Brain microvascular endothelial cell (primary cell): Measurements from ENCODE around the gene MEIS2.

ENCODE experiments used
- DNase-seq: peaks from one replicate; pipeline ENCODE4 v3.0.0-alpha.2; 2020
- H3K27ac ChIP-seq: fragments of 250-450 bp; sonication (Bioruptor Pico); 2 replicates; pipeline ENCODE4 v1.5.1; 2020; ENCODE audit warnings: mild to moderate bottlenecking, moderate library complexity
- H3K27me3 ChIP-seq: fragments of 250-450 bp; sonication (Bioruptor Pico); replicated peaks from 2 replicates; pipeline ENCODE4 v1.5.1; 2020; ENCODE audit warnings: mild to moderate bottlenecking
- H3K36me3 ChIP-seq: fragments of 250-450 bp; sonication (Bioruptor Pico); replicated peaks from 2 replicates; pipeline ENCODE4 v1.5.1; 2020; ENCODE audit warnings: mild to moderate bottlenecking
- H3K4me3 ChIP-seq: 2 replicates; pipeline ENCODE4 v1.5.1; 2011; ENCODE audit warnings: low read depth, mild to moderate bottlenecking, control low read depth, low read length, moderate library complexity
- in situ Hi-C: cut with HindIII; loops from 2 replicates; pipeline ENCODE4 v1.10.0; 2017; ENCODE audit warnings: low sequenced_read_pairs, low pct_ligation_motif_present
- TF ChIP-seq, protein P1 (sequence below): IDR thresholded peaks from 2 replicates; pipeline ENCODE4 v1.5.1; 2011; ENCODE audit warnings: low read depth, mild to moderate bottlenecking, moderate library complexity, low read length, control low read depth, inconsistent platforms; ENCODE audit errors: missing control alignments

The MEIS2 gene

DNA sequence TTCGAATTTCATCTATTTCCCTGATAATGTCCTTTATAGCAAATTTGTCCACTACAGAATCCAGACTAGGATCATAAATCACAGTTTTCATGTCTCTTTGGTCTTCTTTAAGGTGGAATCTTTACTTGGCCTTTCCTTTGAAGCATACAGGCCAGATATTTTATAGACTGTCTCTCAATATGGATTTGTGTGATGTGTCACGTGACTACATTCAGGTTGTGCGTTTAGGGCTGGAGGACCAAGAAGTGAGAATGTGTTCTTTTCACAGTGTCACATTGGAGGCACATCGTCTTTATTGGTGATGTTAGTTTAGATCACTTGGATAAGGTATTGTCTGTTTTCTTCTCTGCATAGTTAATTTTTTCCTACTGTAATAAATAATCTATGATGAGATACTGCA lies 232.9 kb downstream of the MEIS2 start:
- no peak overlapping the region for H3K4me3 ChIP-seq
- in situ Hi-C loops: no loop called here
- H3K36me3 ChIP-seq: no peaks in the 10 kb centered on the region
- DNase-seq: no peak
- TF ChIP-seq, protein P1, sequence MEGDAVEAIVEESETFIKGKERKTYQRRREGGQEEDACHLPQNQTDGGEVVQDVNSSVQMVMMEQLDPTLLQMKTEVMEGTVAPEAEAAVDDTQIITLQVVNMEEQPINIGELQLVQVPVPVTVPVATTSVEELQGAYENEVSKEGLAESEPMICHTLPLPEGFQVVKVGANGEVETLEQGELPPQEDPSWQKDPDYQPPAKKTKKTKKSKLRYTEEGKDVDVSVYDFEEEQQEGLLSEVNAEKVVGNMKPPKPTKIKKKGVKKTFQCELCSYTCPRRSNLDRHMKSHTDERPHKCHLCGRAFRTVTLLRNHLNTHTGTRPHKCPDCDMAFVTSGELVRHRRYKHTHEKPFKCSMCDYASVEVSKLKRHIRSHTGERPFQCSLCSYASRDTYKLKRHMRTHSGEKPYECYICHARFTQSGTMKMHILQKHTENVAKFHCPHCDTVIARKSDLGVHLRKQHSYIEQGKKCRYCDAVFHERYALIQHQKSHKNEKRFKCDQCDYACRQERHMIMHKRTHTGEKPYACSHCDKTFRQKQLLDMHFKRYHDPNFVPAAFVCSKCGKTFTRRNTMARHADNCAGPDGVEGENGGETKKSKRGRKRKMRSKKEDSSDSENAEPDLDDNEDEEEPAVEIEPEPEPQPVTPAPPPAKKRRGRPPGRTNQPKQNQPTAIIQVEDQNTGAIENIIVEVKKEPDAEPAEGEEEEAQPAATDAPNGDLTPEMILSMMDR: no peak
- no peak overlapping the region for H3K27ac ChIP-seq
- H3K27me3 ChIP-seq: no peaks in the 10 kb centered on the region

DNA sequence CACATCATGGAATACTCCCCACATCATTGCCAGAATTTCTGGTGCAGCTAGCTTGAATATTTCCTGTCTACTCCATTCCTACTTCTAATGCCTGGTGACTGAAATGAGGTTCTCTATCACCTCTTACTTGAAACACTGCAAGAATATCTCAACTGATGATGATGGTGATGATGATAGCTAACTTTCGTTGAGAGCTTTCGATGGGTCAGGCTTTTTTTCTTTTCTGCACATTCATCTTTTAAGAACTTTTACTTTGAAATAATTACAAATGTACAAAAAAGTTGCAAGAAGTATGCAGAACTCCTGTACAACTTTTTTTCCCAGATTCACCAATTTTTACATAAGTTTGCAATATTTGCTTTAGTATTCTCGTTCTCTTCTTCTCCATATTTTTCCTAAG lies 233.5 kb downstream of the MEIS2 start:
- Histone ChIP-seq H3K36me3 (no peaks in the 10 kb centered on the region), H3K4me3 (no peak overlapping the region), H3K27me3 (no peaks in the 10 kb centered on the region), H3K27ac (no peak overlapping the region)
- TF ChIP-seq, protein P1: no peak
- no peak for DNase-seq
- in situ Hi-C loops: no loop called here

DNA sequence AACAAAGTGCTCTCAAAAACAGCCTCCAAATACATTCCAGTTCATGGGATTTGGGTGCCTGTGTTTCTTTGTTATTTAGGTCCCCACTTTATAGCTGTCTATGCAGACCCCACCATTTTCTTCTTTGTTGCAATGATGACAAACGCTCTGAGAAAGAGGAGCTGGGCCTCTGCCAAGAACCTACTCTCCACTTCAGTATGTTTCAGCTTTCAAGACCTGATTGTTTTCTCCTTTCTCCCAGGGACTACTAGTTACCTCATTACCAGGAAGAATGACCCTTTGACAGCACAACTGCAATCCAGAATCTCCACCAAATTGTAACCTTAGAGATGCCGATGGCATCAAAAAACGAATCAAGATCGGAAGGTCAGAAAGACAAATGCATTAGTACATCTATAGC lies 236.8 kb downstream of the MEIS2 start:
- H3K27me3 ChIP-seq: no peaks in the 10 kb centered on the region
- TF ChIP-seq, protein P1: no peak
- DNase-seq: no peak
- in situ Hi-C loops: no loop called here
- no peak overlapping the region for H3K4me3 ChIP-seq
- H3K27ac ChIP-seq: no peak overlapping the region
- H3K36me3 ChIP-seq: no peaks in the 10 kb centered on the region

DNA sequence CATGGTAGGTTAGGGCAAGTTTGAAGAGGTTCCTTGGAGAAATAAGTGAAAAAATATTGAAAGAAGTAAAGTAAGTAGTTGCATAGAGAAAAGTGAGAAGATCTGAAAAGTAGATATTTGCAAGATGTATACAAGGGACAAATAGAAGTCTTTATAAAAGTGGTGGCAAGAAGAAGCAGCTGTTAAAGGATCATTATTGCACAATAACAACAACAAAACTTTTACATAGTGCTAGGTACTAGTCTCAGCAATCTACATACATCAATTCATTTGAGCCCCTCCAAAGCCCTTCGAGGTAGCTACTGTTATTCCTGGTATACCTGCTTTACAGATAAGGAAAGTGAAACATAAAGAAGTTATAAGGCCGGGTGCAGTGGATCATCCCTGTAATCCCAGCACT lies 239.6 kb downstream of the MEIS2 start:
- H3K27me3 ChIP-seq: no peaks in the 10 kb centered on the region
- no peak for DNase-seq
- TF ChIP-seq, protein P1: no peak
- H3K36me3 ChIP-seq: no peaks in the 10 kb centered on the region
- H3K27ac ChIP-seq: no peak overlapping the region
- no peak overlapping the region for H3K4me3 ChIP-seq
- in situ Hi-C loops: no loop called here

DNA sequence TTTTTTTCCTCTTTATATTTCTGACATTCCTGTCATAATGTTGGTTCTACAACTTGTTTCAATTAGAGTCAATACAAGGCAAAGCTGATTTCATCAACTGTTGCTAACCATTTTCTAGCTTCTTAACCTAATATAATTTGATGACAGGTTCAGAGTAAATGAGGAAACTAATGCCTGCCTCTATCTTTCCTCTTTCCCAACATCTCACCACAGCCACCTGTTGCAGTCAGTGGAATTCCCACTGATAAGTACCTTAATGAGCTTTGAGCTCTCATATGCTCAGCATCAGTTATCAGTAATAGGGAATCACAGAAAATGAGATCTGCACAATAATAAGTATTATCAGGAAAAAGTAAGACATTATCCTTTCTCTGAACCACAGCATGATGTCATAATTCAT lies 241.9 kb downstream of the MEIS2 start:
- no peaks in the 10 kb centered on the region for H3K27me3 ChIP-seq
- no peak overlapping the region for H3K27ac ChIP-seq
- H3K36me3 ChIP-seq: no peaks in the 10 kb centered on the region
- in situ Hi-C loops: no loop called here
- DNase-seq: no peak
- H3K4me3 ChIP-seq: no peak overlapping the region
- TF ChIP-seq, protein P1: no peak

DNA sequence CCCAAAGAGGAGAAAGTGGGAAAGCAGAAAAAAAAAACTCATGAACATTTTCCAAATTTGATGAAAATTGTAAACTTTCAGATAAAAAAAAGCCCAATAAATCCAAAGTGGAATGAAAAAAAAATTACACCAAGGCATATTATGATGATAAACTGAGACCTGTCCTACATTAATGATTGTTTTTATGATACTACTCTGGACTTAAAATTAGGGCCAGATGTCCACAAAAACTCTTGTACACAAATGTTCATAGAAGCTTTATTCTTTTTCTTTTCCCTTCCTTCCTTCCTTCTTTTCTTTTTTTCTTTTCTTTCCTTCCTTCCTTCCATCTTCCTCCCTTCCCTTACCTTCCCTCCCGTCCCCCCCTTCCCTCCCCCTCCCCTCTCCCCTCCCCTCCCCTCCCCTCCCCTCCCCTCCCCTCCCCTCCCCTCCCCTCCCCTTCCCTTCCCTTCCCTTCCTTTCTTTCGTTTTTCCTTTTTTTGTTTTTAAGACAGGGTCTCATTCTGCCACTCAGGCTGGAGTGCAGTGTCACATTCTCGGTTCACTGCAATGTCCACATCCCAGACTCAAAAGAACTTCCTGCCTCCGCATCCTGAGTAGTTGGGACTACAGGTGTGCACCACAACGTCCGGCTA lies 243.9 kb downstream of the MEIS2 start:
- H3K27ac ChIP-seq: no peak overlapping the region
- TF ChIP-seq, protein P1: no peak
- in situ Hi-C loops: no loop called here
- no peaks in the 10 kb centered on the region for H3K36me3 ChIP-seq
- no peak for DNase-seq
- H3K27me3 ChIP-seq: no peaks in the 10 kb centered on the region
- H3K4me3 ChIP-seq: no peak overlapping the region
